GM19240 (cell line): Measurements from ENCODE around the gene METTL17.

Experiments used
- DNase-seq: peaks from one replicate; pipeline ENCODE4 v3.0.0; 2011; ENCODE audit warnings: low spot score; ENCODE audit not compliant: insufficient read length

Gene METTL17

GRCh38 chr14:21043387-21043973 is 53.7 kb downstream of the METTL17 start:
- DNase-seq = no peak

DNA sequence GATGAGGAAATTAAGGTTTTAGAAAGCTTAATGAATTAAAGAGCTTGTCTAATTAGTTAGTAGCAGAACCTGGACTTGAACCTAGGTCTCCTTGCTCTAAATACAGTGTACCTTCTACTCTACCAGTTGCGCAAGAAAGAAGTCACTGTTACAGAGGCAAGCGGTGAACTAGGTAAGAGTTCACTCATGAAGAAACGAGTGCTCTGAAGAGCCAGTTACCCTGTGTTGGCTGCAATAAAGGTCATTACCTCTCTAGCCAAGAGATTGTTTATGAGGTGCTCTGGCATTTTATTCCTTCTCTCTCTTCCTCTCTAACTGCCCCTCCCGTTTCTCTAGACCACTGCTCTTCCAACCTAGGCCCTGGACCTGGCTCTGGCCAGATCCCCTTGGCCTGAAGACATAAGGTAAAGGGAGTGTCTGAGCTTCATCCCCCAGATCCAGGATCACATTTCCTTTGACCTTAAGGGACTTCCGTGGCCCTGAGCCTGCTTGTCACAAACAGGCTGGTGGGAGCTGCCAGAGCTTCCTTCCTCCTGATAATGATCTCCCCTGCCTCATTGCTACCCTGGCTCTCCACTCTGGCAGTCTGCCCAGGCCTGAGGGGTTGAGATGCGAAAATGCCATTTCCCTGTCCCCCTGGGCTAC is 54.3 kb downstream of the METTL17 start:
- no peak for DNase-seq
